NCI-H510A treated with DMSO at 0.1 percent for 48 hours (cell line): ENCODE results near the gene COBL.

Experiments
- DNase-seq: peaks from one replicate; lab custom pipeline; 2025; lab: John Stamatoyannopoulos, UW

Gene COBL

DNA sequence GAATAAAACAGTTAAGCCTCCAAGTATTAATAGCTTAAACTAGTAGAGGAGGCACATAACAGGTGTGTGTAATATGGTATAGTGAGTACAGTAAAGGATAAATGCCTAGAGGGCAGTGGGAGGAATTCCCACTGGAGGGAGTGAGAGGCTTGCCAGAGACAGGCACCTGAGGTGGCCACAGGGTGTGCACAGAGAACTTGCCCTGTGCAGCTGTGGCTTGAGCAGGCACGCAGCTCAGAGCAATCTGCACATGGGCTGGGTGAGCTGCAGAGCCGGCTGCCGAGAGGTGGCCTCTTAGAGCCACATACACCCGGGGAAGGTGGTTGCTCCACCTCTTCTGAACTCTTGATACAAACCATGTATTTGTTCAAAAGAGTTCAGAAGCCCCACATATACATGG lies 237.1 kb downstream of the COBL start:
- no peak for DNase-seq

DNA sequence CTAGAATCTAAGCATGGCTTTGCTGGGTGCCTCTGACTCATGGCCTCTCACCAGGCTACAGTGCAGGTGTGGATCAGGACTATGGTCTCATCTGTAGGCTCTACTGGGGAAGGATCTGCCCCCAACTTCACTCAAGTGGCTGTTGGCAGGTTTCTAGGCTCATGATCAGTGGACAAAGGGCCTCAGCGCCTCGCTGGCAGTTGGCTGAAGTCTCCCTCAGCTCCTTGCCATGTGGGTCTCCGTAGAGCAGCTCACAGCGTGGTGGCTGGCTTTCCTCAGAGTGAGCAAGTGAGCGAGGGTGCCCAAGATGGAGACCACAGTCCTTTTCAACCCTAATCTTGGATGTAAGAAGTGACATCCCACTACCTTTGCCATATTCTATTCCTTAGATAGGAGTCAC lies 238.0 kb downstream of the COBL start:
- no peak for DNase-seq

DNA sequence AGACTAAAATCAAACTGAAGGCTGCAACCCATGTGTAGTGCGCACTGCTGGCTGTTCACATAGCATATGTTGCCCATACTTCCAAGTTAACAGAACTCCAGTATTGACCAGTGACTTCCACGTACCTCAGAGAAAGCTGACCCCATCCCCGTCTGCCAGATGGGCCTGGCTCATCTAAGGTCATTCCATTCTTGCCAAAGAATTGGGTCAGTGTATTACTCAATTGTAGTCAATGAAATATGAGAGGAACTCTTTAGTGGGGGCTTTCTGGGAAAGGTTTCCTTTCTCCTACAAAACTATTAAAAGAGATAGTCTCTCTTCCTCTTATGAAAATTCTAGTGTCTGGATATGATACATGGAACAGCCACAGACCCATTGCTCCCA lies 238.6 kb downstream of the COBL start:
- DNase-seq, result no peak

DNA sequence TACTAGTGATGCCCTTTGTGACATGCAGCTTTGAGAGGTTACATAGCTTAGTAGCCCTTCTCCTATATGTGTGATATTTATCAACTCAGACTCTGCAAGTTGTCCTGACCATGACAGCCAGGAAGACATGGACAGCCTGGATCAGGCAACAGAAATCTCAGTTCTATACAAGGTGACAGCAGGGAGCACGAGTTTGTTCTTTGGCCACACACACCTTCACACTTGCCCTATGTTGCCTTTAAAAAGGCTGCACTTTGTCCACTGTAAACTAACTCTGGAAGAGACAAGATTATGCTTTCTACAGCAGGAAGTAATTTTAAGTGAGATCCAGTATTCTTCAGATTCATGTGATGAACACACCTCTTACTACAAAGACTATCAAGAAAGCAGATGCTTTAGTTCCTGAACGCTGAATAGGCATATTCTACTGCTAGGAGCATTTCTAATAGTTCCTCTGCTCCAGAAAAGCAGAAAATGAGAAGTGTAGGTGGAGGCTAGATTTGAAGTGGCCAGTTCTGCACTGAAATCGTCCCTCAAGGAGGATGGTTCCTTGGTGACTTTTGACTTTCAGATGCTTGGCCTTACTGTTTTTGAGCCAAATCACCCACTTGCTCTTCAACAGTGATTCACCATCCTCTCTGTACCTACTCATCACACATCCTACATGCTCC lies 239.2 kb downstream of the COBL start:
- DNase-seq, result no peak

DNA sequence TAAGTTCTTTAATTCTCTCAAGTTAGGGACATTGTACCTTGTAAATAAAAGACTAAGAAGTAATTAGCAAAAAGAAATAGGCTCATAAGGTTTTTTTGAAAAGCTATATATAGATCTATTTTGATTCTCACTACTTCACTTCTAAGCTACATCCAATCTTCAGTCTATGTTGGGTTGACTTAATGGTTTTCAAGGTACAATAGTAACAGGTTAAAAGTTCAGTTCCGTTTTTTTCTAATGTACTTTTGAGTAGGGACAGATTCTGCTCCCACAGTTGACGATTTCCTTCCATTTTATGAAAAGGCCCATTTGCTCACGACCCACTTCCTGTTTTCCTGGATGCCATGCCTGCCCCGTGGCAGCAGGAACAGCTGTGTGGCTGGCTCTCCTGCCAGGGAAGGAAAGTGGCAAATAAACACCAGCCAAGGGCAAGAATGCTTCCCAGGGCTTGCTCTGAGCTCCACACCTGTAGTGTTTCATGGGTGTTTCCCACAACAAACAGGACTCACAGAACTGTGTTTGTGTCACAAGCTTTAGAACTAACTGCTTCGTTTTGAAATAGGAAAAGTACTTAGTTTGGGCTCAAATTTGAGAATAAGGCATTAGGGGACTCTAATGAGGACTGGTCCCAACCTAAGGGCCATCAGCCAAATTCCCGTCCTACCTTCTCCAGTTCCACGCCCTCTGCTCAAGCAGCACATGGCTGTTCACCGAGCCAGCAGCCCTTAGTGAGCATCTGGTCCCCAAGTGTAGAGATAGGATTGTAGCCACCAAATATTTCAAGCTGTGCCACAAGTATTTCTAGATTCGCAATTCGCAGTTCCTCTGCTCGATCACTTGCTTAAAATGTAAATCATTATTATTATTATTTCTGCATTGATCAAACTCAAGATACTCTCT lies 240.7 kb downstream of the COBL start:
- peak; percentile 6 for DNase-seq

DNA sequence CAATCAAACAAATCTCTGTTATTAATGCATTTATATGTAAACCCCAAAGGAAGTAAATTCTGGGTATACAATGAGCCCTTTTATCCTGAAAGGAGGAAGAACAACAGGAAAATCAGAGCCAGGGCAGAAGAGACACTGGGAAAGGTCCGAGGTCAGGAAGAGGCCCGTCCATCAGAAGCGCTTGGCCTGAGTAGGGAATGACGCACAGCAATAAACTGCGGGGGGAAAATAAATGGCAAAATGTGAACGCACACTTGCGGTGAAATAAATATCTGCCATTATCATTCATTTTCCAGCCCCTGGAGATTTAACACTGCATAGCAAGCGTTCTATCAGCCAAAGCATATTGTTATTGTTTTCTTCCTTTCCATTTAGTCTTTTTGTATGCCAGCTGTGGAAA lies 243.4 kb downstream of the COBL start:
- no peak for DNase-seq

DNA sequence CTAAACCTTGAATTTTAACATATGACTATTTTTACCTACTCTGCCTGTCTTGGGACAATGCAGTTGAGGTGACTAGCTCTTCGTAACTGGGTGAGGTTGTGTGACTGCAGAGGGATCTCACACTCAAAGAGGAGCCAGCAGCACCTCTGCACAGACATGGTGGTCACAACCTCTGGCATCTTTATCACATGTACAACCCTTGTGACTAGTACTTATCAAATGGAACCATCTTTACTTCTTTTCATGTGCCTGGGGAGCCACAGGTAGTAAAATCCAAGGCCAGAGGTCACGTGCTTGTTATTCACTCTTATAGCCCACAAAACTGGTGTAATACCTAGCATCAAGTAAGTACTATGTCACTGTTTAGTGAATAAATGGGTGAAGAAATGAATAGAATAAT lies 244.3 kb downstream of the COBL start:
- no peak for DNase-seq

DNA sequence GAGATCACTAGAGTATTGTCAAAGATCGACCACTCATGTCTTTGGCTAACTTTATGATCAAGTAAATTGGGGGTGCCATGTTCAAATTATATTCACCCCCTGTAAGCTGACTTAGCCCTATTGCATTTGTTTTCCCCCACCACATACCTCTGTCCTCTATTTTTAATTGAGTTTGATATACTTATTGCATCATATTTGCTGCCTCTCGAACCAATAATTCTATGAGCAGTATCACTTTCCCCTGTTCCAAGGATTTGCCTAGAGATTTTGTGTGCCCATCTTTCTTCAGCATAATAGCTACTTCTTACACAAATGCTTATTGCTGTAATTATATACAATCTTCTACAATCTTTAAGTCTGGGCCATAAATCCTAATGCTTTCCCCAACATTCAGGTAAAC lies 245.2 kb downstream of the COBL start:
- DNase-seq, result no peak

DNA sequence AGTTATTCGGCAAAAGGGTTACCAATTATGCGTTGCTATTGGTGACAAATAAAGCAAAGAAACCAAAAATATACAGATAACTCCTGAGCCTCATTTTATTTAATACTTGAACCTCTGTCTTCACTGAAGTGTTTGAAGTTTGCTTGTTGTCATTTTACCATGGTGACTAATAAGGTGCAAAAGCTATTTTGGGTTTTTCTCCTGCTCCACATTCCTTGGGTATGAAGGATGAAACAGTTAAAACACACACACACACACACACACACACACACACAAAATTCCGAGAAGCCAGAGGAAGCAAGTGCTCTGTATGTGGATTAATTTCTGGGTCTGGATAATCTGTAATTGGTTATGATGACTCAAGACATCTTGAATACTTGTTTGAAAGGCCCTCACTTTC lies 246.5 kb downstream of the COBL start:
- DNase-seq, result no peak

DNA sequence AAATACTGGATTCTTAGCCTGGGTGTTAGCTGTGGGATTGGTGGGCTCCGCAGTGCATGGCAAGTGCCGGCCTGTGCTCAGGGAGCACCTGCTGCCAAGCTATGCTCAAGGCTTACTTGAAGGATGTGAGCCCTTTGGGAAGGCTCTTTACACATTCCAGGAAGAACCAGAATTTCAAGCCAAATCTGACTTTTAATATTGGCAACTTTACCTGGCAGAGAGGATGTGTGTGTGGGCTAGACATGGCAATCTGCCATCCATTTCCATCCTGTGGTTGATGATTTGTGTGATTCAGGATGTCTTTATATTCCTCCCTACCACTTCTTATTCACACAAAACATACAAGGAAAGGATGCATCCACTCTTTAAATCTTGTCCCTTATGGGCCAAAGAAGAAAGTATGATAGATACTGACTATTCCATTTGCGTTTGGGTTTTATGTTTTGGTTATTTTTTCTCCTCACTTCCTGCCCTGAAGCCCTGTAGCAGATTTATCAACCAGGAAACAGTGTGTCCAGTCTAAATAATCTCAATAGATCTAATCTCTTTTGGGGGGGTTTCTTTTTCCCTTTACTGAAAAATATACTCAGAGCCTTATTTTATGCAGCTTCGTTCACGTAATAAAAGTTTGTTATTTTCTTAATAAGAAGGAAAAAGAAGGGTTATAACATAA lies 247.1 kb downstream of the COBL start:
- no peak for DNase-seq

DNA sequence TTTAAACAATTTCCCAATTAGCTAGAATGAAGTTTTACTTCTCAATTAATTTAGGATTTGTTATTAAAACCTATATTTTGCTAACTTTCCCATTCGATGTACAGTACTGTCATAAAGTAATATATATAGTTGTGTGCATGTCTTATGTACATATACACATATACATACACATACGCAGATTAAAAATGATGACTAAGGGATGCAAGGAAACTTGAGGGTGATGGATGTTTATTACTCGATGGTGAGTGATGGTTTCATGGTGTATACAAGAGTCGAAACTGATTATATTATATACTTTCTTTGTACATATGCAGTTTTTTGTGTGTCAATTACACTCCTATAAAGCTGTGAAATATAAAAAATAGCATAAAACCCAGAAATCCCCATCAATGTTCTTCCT lies 248.2 kb downstream of the COBL start:
- DNase-seq, result no peak

DNA sequence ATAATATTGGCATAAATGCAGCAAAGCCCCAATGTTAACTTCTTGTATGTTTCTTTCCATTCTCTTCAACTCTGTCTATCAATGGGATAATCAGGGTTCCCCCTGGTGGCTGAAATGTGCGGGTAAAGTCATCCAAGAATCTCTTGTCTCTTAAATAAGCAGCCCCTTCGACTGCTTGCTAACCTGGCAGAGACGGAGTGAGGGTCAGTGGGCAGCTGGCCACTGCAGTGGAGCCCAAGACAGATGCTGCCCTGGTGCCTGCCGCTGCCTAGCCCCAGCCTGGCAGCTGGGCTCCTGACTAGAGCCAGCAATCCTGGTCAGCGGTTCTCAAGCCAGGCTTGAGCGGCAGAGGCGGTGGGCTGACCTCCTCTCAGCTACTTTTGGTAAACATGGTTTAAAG lies 248.9 kb downstream of the COBL start:
- DNase-seq, result peak; percentile 86

DNA sequence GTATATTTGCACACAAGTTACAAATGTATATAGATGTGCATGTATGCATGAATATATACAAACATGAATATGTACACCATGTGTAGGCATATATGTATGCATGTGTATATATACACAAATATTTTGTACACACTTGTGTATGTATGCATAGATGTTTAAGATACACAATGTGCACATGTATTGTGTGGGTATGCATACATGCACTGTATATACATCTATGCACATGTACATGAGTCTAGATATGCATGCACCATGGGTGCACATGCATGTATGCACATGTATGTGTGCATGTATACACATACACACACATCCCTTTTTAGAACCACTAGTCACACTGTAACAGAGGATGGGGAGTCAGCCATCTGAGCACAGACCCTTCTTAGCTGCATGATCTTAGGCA lies 249.4 kb downstream of the COBL start:
- DNase-seq, result no peak

DNA sequence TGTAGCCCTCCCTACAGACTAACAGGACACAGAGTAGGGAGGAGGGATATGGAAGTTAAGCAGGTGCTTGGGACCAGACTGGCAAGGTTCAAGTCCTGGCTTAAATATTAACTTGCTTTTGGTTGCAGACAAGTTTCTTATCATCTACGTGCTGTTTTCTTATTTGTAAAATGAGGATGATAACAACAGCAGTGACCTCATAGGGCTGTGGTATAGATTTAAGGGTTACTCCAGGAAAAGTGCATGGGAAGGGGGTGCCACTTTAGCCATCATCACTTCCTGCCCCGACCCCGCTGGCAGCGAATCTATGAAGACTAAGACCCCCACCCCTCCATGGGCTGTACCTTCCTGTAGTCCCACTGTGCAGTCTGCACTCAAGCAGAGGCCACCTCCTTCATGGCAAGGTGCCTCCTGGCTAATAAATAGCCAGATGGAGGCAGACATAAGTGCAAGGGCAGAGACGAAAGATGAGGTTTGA lies 250.2 kb downstream of the COBL start:
- DNase-seq, result no peak

DNA sequence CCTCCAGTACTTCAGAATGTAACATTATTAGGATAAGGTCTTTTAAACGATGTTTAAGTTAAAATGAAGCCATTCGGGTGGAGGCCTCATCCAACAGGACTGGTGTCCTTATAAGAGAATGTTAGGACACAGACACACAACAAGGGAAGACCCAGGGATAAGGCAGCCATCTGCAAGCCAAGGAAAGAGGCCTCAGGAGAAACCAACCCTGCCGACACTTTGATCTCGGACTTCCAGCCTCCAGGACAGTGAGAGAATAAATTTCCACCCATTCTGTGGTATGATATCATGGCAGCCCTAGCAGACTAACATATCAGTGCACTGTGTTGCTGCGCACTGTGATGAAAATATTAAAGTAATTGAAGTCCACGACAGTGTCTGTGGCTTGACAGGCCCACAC lies 250.8 kb downstream of the COBL start:
- DNase-seq, result no peak

DNA sequence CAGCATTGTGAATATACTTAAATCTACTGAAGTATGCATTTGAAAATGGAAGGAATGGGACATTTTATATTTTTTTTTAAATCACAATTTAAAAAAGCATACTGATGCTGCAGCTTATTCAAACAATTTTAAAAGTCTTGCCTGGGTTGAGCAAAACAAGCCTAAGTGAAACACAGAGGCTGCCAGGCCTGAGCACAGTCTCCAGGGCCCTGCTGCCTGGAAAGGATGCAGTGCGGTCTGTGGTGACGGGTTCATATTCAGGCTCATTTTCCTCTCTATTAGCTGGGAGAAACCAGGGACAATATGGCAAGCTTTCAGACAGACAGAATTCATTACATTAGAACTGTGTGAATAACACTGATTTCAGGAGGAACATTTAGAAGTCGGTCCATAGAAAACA lies 251.9 kb downstream of the COBL start:
- no peak for DNase-seq

DNA sequence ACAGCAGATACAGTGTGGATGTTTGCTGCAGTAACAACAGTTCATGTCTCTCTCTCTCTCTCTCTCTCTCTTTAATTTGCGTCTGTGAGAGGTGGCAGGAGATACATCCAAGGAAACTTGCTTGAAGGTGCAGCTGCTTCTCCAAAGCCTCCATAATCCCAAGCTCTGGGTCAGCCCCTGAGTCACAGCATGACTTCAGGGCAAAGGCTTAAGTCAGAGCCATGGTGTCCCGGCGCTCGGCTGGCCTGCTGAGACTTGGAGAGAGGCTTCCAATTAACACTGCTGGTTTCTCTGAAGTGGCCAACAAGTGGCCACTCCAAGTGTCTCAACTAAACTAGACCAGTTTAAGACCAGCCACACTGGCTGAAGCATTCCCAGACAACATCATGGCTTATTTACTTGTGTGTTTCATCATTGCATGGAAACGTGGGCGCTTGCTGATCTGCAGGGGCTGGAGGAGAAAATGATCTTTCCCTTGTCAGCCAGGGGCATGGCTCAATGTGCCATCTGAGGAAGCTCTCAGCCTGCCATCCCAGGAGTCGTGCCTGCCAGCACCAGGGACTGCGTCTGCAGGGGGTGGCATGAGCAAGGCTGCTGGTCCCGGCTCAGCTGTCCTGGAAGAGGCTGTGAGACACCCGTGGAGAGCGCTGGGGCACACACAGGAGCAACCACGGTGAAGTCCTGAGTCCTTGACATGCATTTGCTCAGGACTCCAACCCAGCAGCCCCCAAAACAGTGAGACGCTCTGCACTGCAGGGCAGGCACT lies 254.2 kb downstream of the COBL start:
- DNase-seq, result peak; percentile 96

DNA sequence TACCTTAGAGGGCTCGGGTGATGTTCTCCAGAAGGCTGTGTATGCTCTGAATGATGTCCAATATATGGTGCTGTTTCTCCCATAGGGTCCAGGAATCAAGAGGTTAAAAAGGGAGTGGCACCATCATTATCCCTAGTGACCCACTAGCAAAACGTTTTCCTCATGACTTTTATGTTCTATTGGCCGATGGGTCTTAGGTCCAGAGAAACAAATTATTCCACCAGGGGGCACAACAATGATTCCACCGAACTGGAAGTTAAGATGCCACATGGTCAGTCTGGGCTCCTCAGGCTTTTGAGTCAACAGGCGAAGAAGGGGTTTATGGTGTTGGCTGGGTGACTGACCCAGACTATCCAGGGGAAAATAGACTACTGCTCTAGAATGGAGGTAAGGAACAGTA lies 256.1 kb downstream of the COBL start:
- no peak for DNase-seq

DNA sequence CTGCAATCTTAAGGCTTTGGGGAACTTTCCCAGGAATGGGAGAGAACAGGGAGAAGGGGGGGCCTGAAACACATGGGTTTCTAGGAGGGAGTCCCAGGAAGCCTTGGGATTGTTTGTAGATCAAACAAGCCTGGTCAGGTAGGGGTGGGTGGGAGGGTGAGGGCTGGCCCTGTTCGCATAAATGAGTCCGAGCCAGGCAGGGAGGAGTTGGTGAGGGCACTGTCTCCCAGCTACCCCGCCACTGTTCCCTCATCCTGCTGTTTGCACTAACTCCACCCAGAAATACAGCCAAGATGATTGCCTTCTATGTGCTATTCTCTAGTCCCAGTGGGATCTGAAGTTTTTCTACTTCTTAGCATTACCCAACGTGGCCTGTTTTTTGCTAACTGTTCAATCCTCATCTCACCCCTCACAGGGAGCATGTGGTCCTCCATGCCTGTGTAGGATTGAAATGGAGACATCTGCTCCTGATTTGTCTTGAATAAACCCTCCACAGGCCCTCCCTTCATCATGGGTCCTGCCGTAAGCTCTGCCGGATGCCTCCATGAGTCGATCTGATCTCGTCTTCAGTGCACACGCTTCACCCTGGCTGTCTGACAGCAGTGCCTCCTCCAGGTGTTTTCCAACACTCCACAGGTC lies 257.0 kb downstream of the COBL start:
- DNase-seq, result no peak

DNA sequence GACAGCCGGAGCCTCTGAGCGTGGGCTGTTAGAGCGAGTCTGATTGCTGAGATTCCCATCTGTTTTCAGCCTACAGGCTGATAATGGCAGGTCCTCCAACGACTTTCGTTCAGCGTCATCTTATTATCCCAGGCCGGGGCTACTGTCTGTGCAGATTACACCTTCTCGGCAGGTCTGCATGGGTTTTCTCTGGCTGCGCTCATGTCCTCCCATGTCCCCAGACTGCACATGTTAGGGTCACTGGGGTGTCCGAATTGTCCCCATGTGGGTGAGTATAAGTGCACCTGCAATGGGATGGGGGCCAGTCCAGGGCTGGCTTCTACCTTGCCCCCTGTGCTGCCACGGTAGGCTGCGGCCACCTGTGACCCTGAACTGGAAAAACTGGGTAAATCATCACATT lies 257.8 kb downstream of the COBL start:
- no peak for DNase-seq

DNA sequence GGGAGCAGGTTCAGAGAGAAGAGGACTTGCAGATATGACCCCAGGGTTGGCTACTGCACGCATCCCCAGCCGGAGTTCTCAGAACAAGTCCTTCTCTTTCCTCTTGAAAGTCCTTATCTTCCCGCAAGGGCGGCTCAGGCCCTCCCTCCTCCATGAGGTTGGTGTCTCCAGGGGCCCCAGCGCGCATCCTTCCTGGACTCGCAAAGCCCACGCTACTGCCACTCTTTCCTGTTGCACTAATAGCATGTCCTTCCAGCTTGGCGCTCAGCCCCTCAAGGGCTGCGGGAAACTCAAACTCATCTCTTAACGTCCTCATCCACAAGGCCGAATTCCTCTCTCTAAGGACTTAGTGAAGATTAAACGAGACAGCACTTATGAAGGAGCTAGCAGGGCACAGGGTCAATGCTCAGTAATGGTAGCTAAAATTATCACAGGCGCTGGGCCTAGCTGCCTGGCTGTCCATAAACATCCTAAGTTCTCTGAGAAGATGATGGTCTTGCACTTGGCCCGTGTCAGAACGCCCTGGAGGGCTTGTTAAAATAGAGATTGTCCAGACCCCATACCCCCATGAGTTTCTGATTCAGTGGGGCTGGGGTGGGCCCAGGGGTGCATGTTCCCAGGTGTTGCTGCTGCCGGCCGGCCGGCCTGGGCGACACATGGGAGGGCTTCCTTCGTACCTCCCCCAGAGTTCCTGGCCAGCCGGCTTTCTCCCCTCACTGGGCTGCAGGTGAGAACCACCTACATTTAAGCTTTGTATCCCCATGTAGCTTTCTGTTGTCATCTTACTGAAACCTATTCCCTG lies 261.4 kb downstream of the COBL start:
- no peak for DNase-seq
